ENCODE results near the gene TMEM8B. TPM values are rescaled to one million over a fixed set of nuclear protein-coding genes. Genes with fewer than 3 reads are reported as not detected.

Gene TMEM8B
- total RNA-seq, 2 donors from 2014 or later = 15.1 to 17.6 TPM

GRCh38 chr9:35813434-35814105 is 15.5 kb upstream of the TMEM8B start:
- peaks cover 14% of the 10 kb centered on the region for H3K4me1 ChIP-seq
- intact Hi-C loops (cut with DNase I) = no loop called here
- no peak overlapping the region for H3K4me3 ChIP-seq
- H3K9me3 ChIP-seq = no peaks in the 10 kb centered on the region
- H3K9ac ChIP-seq (ENCODE audit: low read depth in 2 of 2, low read length in 2 of 2) = peak overlapping the region in 1 of 2 donors; percentile 29
- no peaks in the 10 kb centered on the region for H3K36me3 ChIP-seq
- no peak for DNase-seq
- TF ChIP-seq, protein P1, sequence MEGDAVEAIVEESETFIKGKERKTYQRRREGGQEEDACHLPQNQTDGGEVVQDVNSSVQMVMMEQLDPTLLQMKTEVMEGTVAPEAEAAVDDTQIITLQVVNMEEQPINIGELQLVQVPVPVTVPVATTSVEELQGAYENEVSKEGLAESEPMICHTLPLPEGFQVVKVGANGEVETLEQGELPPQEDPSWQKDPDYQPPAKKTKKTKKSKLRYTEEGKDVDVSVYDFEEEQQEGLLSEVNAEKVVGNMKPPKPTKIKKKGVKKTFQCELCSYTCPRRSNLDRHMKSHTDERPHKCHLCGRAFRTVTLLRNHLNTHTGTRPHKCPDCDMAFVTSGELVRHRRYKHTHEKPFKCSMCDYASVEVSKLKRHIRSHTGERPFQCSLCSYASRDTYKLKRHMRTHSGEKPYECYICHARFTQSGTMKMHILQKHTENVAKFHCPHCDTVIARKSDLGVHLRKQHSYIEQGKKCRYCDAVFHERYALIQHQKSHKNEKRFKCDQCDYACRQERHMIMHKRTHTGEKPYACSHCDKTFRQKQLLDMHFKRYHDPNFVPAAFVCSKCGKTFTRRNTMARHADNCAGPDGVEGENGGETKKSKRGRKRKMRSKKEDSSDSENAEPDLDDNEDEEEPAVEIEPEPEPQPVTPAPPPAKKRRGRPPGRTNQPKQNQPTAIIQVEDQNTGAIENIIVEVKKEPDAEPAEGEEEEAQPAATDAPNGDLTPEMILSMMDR (IDR thresholded peaks at IDR 0.05) = no peak
- H3K27me3 ChIP-seq = no peaks in the 10 kb centered on the region
- peak overlapping the region; percentile 100 for H3K27ac ChIP-seq

- Histone ChIP-seq H3K36me3 (no peaks in the 10 kb centered on the region), H3K4me1 (peaks cover 14% of the 10 kb centered on the region), H3K4me3 (peak overlapping the region; percentile 77), H3K27me3 (no peaks in the 10 kb centered on the region), H3K27ac (peak overlapping the region; percentile 100), H3K9ac (ENCODE audit: low read depth in 2 of 2, low read length in 2 of 2) (peak overlapping the region; percentile 93 to 94), H3K9me3 (no peaks in the 10 kb centered on the region)
- intact Hi-C loops (cut with DNase I) = no loop called here
- DNase-seq = peak; percentile 76
- TF ChIP-seq, protein P1 (IDR thresholded peaks at IDR 0.05) = no peak
These were observed 14.8 kb upstream of the TMEM8B start for GRCh38 chr9:35814106-35814840.

DNA sequence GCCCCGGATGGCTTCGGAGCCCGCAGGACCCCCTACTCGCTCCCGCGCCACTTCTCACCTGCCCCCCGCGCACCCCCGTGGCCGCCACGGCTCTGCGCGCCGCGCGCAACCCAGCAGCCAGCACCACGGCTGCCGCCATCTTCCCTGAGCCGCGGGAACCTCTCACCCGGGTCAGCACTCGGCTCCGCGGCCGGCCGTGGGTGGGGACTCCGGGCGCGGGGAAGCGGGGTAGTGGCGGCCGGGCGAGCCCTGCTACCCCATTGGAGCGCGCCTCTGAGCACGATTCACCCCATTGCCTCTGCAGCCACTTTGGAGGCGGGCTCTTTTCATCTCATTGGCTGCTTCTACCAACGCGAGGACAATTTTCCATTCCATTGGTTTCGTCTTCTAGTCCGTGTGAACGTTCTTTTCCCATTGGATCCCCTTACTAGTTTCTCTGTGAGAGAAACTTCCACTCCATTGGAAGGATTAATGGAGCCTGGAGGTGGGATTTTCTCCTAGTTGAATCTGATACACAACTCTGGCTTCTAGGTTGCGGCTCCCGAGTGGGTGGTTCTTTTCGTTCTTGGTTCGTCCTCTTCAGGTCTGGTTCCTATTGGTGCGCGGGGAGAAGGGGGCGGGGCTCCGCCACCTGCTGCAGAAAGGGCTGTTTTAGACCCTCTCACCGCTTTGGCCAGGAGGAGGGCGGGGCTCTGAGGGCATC is 14.0 kb upstream of the TMEM8B start, which contains the start of gene HINT2:
Gene HINT2, minus strand, starts transcription at position 202 of the 703 bp plus-strand sequence. Its CDS starts 63 bp downstream, at position 139.
- H3K27ac ChIP-seq = peak within 1 kb of the TSS; percentile 100
- no peaks in the 10 kb centered on the region for H3K9me3 ChIP-seq
- intact Hi-C loops (cut with DNase I) = no loop called here
- H3K9ac ChIP-seq (ENCODE audit: low read depth in 2 of 2, low read length in 2 of 2) = peak within 1 kb of the TSS; percentile 93 to 94
- no peaks in the 10 kb centered on the region for H3K36me3 ChIP-seq
- H3K27me3 ChIP-seq = no peaks in the 10 kb centered on the region
- peak within 1 kb of the TSS; percentile 77 for H3K4me3 ChIP-seq
- peaks cover 14% of the 10 kb centered on the region for H3K4me1 ChIP-seq
- peak; percentile 99 for DNase-seq
- TF ChIP-seq, protein P1 (IDR thresholded peaks at IDR 0.05) = no peak

DNA sequence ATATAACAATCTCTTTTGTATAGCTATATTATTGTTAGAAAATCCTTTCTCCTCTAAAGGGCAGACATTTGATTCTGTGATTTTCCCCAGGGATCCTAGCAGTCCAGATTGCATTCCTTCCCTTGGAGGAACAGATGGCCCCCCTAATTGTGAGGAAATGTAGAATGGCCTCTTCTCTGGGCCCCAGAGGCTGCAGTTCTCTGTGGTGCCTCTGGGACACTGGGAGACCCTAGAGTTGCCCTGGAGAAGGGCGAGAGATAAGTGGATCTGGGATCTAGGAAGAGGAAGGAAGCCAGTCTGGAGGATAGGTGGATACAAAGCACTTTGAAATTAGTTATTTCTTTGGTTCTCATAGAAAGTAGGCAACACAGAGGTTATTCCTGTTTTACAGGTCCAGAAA is 12.3 kb upstream of the TMEM8B start:
- DNase-seq = no peak
- no peaks in the 10 kb centered on the region for H3K36me3 ChIP-seq
- intact Hi-C loops (cut with DNase I) = no loop called here

GRCh38 chr9:35818341-35818740 is 10.7 kb upstream of the TMEM8B start:
- no peaks in the 10 kb centered on the region for H3K9me3 ChIP-seq
- DNase-seq = no peak
- no peaks in the 10 kb centered on the region for H3K27me3 ChIP-seq
- peaks cover 8% of the 10 kb centered on the region for H3K4me1 ChIP-seq
- H3K9ac ChIP-seq (ENCODE audit: low read depth in 2 of 2, low read length in 2 of 2) = no peak overlapping the region
- intact Hi-C loops (cut with DNase I) = no loop called here
- TF ChIP-seq, protein P1 (IDR thresholded peaks at IDR 0.05) = no peak
- H3K4me3 ChIP-seq = no peak overlapping the region
- H3K36me3 ChIP-seq = no peaks in the 10 kb centered on the region
- H3K27ac ChIP-seq = no peak overlapping the region

More for the DNA sequence above, 12.3 kb upstream of the TMEM8B start:
- TF ChIP-seq, protein P1 (IDR thresholded peaks at IDR 0.05) = no peak
- no peaks in the 10 kb centered on the region for H3K27me3 ChIP-seq
- H3K9ac ChIP-seq (ENCODE audit: low read depth in 2 of 2, low read length in 2 of 2) = no peak overlapping the region
- H3K9me3 ChIP-seq = no peaks in the 10 kb centered on the region
- no peak overlapping the region for H3K4me3 ChIP-seq
- no peak overlapping the region for H3K27ac ChIP-seq
- peaks cover 12% of the 10 kb centered on the region for H3K4me1 ChIP-seq

All from colonic mucosa (tissue), 4 donors.